Astrocyte (in vitro differentiated cells and primary cell): ENCODE data around the gene EDN2.

Experiments
- CTCF ChIP-seq: IDR thresholded peaks from 2 replicates; pipeline ENCODE4 v1.5.1; 2011; ENCODE audit warnings: low read depth, mild to moderate bottlenecking, inconsistent platforms, low read length, moderate library complexity; ENCODE audit not compliant: insufficient read depth
- EZH2 ChIP-seq: IDR thresholded peaks from 2 replicates; pipeline ENCODE4 v1.6.1; 2012; ENCODE audit warnings: mild to moderate bottlenecking, low read length, inconsistent platforms; ENCODE audit not compliant: insufficient read depth

DNA sequence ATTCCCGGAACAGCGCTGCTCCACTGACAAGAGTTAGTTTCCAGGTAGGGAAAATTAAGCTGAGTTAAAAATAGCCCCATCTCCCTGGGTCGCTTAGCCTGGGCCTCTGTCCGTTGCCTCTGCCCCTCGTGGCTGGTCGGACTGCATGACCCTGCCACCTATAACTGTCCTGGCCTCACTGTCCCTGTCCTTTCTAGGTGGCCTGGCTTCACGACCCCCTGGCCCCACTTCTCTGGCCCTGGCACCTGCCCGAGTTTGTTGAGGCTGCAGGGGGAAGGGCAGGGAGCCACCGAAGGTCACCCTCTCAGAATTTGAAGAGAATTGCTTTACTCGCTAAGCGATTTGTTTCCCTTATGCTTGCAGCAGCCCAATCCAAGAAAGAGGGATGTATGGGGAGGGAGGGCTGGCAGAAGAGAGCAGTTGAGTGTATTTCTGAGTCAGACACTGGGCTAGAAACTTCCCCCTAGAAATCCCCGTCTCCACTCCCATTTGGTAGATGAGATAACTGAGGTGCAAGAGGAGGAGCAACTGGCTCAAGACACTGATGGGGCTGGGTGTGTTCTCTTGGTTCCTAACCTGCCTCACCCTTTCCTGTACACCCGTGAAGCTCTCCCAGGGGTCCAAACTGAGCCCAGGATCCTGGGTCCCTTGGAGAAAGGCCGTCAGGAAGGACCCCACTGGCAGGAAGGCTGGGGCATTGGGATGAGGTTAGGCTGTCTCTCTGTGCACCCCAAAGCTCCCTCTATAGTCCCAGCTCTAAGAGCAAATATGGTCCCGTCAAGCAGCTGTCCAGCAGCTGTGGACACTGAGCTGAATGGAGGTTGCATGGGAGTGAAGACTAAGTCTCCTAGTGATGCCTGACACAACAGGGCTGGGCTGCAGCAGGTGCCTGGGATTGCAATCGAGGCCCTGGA lies 2.9 kb upstream of the EDN2 start:
- TF ChIP-seq CTCF (no peak), EZH2 (no peak)
